SK-N-SH treated with all-trans-retinoic acid at 6 μM for 48 hours (cell line): ENCODE measurements around the gene PTRH1.

Experiments
- ATAC-seq: fragments of 200-7000 bp; cut with Tn5 transposase; 3 replicates; pipeline ENCODE4 v1.9.1; 2020; ENCODE audit warnings: mild to moderate bottlenecking, moderate library complexity
- BACH2 ChIP-seq: fragments of 250-450 bp; sonication (Bioruptor Pico); IDR thresholded peaks from 2 replicates; pipeline ENCODE4 v1.9.0; 2021; ENCODE audit warnings: mild to moderate bottlenecking, borderline replicate concordance
- CSDC2 ChIP-seq: fragments of 250-450 bp; sonication (Bioruptor Pico); IDR thresholded peaks from 2 replicates; pipeline ENCODE4 v1.5.0; 2020; ENCODE audit warnings: mild to moderate bottlenecking, moderate library complexity
- ESRRG ChIP-seq: fragments of 250-450 bp; sonication (Bioruptor Pico); IDR thresholded peaks from 2 replicates; pipeline ENCODE4 v1.6.1; 2021; ENCODE audit warnings: mild to moderate bottlenecking
- GLIS3 ChIP-seq: fragments of 250-450 bp; sonication (Bioruptor Pico); IDR thresholded peaks from 2 replicates; pipeline ENCODE4 v1.5.0; 2020; ENCODE audit warnings: mild to moderate bottlenecking, moderate library complexity
- ISL1 ChIP-seq: fragments of 250-450 bp; sonication (Bioruptor Pico); IDR thresholded peaks from 2 replicates; pipeline ENCODE4 v2.1.2; 2022; ENCODE audit warnings: mild to moderate bottlenecking, moderate library complexity
- OSR1 ChIP-seq: fragments of 250-450 bp; sonication (Bioruptor Pico); IDR thresholded peaks from 2 replicates; pipeline ENCODE4 v1.8.0; 2022; ENCODE audit warnings: moderate library complexity, mild to moderate bottlenecking, inconsistent platforms
- POU6F1 ChIP-seq: fragments of 250-450 bp; sonication (Bioruptor Pico); IDR thresholded peaks from 2 replicates; pipeline ENCODE4 v1.8.0; 2021; ENCODE audit warnings: low read depth, mild to moderate bottlenecking, moderate library complexity, borderline replicate concordance
- PPARA ChIP-seq: fragments of 250-450 bp; sonication (Bioruptor Pico); IDR thresholded peaks from 2 replicates; pipeline ENCODE4 v1.5.0; 2020; ENCODE audit warnings: mild to moderate bottlenecking, borderline replicate concordance
- RARB ChIP-seq: fragments of 250-450 bp; sonication (Bioruptor Pico); IDR thresholded peaks from 2 replicates; pipeline ENCODE4 v1.8.0; 2021; ENCODE audit warnings: mild to moderate bottlenecking, moderate library complexity
- SNAI2 ChIP-seq: fragments of 250-450 bp; sonication (Bioruptor Pico); IDR thresholded peaks from 2 replicates; pipeline ENCODE4 v1.5.0; 2020; ENCODE audit warnings: mild to moderate bottlenecking, moderate library complexity
- TCF4 ChIP-seq: fragments of 250-450 bp; sonication (Bioruptor Pico); IDR thresholded peaks from 2 replicates; pipeline ENCODE4 v1.8.0; 2021; ENCODE audit warnings: mild to moderate bottlenecking, moderate library complexity, borderline replicate concordance
- TOX ChIP-seq: fragments of 250-450 bp; sonication (Bioruptor Pico); IDR thresholded peaks from 2 replicates; pipeline ENCODE4 v1.8.0; 2021; ENCODE audit warnings: mild to moderate bottlenecking, moderate library complexity, borderline replicate concordance
- ZC3H10 ChIP-seq: fragments of 250-450 bp; sonication (Bioruptor Pico); IDR thresholded peaks from 2 replicates; pipeline ENCODE4 v1.5.1; 2021; ENCODE audit warnings: mild to moderate bottlenecking, moderate library complexity
- ZFP30 ChIP-seq: fragments of 450-650 bp; formaldehyde crosslinking; IDR thresholded peaks from 2 replicates; pipeline ENCODE4 v1.5.0; 2022; ENCODE audit warnings: mild to moderate bottlenecking, moderate library complexity
- ZNF565 ChIP-seq: fragments of 450-650 bp; formaldehyde crosslinking; conservative IDR thresholded peaks from 2 replicates; pipeline ENCODE4 v1.5.0; 2020; ENCODE audit warnings: low read depth, mild to moderate bottlenecking, moderate library complexity
- ZNF8 ChIP-seq: fragments of 450-650 bp; formaldehyde crosslinking; IDR thresholded peaks from 2 replicates; pipeline ENCODE4 v1.5.0; 2020; ENCODE audit warnings: mild to moderate bottlenecking, moderate library complexity
- TF ChIP-seq, protein P1 (sequence below): fragments of 250-450 bp; sonication (Bioruptor Pico); IDR thresholded peaks from 2 replicates; pipeline ENCODE4 v1.5.1; 2021; ENCODE audit warnings: mild to moderate bottlenecking, moderate library complexity
- TF ChIP-seq, protein P2 (sequence below): fragments of 250-450 bp; sonication (Bioruptor Pico); IDR thresholded peaks from 2 replicates; pipeline ENCODE4 v1.5.1; 2020; ENCODE audit warnings: low read depth, mild to moderate bottlenecking, moderate library complexity
- TF ChIP-seq, protein P3 (sequence below): fragments of 250-450 bp; sonication (Bioruptor Pico); IDR thresholded peaks from 2 replicates; pipeline ENCODE4 v1.5.0; 2020; ENCODE audit warnings: mild to moderate bottlenecking, moderate library complexity
- TF ChIP-seq, protein P4 (sequence below): fragments of 250-450 bp; sonication (Bioruptor Pico); IDR thresholded peaks from 2 replicates; pipeline ENCODE4 v1.8.0; 2020; ENCODE audit warnings: mild to moderate bottlenecking, moderate library complexity, borderline replicate concordance

Gene PTRH1

DNA sequence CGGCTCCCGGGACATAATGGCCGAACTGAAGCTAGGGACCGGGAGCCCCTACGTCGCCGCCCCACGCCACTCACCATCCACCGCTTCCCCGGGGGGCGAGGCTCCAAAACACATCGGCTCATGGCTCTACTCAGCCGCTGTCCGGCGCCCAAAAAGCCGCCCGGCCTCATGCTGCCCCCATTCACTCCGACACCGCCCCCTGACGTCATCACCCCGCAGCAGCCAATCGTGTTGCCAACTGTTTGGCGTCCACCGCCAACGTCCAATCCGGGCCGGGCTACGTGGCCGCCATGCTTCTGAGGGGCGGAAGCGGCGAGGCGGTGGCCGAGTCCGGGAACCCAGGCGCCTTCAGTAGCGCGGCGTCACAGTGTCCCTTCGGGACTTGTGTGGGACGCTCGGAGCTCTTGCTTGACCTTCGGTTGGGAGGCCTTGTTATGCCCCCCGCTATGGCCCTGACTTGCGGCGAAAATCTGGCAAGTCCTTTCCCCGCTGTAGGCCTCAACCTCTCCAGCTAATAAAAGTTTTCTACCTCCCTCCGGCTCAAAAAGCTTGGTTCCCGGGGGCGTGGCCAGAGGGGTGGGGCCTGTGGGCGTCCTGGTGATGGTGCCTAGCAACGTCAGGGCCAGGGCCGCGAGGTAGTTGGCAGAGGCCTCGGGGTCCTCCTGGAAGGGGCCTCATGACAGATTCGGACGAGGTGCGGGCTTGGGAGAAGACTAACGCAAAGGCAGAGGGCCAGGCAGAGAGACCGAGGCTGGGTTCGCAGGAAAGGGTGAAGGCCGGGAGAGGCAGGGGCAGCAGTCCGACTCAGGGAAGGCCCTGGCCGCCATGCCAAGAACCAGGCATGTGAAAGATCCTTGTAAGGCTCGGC, at the start of gene PTRH1, which contains the start of gene TTC16:
Gene PTRH1, minus strand, starts transcription at position 194 of the 868 bp plus-strand sequence. Its CDS starts 24 bp downstream, at position 170.
Gene TTC16, plus strand, starts transcription at position 610 of the 868 bp plus-strand sequence. Its CDS starts 67 bp downstream, at position 677.
- ATAC-seq = peak; percentile 96
- no peak for TF ChIP-seq ESRRG (CRISPR knock-in tag)
- no peak for TF ChIP-seq CSDC2 (CRISPR knock-in tag)
- TF ChIP-seq, protein P1, sequence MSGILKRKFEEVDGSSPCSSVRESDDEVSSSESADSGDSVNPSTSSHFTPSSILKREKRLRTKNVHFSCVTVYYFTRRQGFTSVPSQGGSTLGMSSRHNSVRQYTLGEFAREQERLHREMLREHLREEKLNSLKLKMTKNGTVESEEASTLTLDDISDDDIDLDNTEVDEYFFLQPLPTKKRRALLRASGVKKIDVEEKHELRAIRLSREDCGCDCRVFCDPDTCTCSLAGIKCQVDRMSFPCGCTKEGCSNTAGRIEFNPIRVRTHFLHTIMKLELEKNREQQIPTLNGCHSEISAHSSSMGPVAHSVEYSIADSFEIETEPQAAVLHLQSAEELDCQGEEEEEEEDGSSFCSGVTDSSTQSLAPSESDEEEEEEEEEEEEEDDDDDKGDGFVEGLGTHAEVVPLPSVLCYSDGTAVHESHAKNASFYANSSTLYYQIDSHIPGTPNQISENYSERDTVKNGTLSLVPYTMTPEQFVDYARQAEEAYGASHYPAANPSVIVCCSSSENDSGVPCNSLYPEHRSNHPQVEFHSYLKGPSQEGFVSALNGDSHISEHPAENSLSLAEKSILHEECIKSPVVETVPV (CRISPR knock-in tag) = no peak
- TF ChIP-seq ZNF8 (CRISPR knock-in tag) = no peak
- no peak for TF ChIP-seq TCF4 (CRISPR knock-in tag)
- no peak for TF ChIP-seq SNAI2 (CRISPR knock-in tag)
- TF ChIP-seq TOX = no peak
- no peak for TF ChIP-seq POU6F1 (CRISPR knock-in tag)
- TF ChIP-seq, protein P2, sequence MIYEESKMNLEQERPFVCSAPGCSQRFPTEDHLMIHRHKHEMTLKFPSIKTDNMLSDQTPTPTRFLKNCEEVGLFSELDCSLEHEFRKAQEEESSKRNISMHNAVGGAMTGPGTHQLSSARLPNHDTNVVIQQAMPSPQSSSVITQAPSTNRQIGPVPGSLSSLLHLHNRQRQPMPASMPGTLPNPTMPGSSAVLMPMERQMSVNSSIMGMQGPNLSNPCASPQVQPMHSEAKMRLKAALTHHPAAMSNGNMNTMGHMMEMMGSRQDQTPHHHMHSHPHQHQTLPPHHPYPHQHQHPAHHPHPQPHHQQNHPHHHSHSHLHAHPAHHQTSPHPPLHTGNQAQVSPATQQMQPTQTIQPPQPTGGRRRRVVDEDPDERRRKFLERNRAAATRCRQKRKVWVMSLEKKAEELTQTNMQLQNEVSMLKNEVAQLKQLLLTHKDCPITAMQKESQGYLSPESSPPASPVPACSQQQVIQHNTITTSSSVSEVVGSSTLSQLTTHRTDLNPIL (CRISPR knock-in tag) = no peak
- TF ChIP-seq PPARA = no peak
- TF ChIP-seq ZFP30 = no peak
- TF ChIP-seq, all 23 proteins: peak for 0

DNA sequence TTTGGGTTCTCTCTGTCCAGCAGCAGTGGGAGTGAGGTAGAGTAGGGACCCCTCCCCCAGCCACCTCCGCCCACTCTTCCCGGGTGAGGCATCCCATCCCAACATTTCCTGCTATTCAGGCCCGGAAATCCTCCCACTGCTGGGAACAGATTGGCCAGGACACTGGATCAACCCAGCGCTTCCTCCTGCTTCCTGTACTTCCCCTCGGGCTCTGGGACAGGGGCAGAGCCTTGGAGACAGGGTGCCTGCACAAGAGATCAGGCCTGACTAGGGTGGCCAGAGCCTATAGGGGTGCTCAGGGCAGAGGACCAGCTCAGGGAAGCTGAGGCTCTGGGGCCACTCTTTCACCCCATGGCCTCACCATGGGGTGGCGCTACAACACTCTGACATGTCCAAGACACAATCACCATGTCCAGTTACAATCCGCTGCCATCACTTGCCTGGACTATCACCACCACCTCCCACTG, 48.5 kb upstream of the PTRH1 start:
- ATAC-seq = peak; percentile 75
- no peak for TF ChIP-seq TOX
- no peak for TF ChIP-seq ZNF565
- TF ChIP-seq, protein P3, sequence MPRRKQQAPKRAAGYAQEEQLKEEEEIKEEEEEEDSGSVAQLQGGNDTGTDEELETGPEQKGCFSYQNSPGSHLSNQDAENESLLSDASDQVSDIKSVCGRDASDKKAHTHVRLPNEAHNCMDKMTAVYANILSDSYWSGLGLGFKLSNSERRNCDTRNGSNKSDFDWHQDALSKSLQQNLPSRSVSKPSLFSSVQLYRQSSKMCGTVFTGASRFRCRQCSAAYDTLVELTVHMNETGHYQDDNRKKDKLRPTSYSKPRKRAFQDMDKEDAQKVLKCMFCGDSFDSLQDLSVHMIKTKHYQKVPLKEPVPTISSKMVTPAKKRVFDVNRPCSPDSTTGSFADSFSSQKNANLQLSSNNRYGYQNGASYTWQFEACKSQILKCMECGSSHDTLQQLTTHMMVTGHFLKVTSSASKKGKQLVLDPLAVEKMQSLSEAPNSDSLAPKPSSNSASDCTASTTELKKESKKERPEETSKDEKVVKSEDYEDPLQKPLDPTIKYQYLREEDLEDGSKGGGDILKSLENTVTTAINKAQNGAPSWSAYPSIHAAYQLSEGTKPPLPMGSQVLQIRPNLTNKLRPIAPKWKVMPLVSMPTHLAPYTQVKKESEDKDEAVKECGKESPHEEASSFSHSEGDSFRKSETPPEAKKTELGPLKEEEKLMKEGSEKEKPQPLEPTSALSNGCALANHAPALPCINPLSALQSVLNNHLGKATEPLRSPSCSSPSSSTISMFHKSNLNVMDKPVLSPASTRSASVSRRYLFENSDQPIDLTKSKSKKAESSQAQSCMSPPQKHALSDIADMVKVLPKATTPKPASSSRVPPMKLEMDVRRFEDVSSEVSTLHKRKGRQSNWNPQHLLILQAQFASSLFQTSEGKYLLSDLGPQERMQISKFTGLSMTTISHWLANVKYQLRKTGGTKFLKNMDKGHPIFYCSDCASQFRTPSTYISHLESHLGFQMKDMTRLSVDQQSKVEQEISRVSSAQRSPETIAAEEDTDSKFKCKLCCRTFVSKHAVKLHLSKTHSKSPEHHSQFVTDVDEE (CRISPR knock-in tag) = no peak
- TF ChIP-seq ZC3H10 (CRISPR knock-in tag) = no peak
- TF ChIP-seq ZFP30 = no peak
- no peak for TF ChIP-seq ISL1 (CRISPR knock-in tag)
- TF ChIP-seq, protein P2 (CRISPR knock-in tag) = no peak
- TF ChIP-seq, protein P1 (CRISPR knock-in tag) = no peak
- no peak for TF ChIP-seq ZNF8 (CRISPR knock-in tag)
- TF ChIP-seq GLIS3 (CRISPR knock-in tag) = no peak
- no peak for TF ChIP-seq CSDC2 (CRISPR knock-in tag)
- no peak for TF ChIP-seq RARB (CRISPR knock-in tag)
- no peak for TF ChIP-seq PPARA
- TF ChIP-seq, protein P4, sequence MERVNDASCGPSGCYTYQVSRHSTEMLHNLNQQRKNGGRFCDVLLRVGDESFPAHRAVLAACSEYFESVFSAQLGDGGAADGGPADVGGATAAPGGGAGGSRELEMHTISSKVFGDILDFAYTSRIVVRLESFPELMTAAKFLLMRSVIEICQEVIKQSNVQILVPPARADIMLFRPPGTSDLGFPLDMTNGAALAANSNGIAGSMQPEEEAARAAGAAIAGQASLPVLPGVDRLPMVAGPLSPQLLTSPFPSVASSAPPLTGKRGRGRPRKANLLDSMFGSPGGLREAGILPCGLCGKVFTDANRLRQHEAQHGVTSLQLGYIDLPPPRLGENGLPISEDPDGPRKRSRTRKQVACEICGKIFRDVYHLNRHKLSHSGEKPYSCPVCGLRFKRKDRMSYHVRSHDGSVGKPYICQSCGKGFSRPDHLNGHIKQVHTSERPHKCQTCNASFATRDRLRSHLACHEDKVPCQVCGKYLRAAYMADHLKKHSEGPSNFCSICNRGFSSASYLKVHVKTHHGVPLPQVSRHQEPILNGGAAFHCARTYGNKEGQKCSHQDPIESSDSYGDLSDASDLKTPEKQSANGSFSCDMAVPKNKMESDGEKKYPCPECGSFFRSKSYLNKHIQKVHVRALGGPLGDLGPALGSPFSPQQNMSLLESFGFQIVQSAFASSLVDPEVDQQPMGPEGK (CRISPR knock-in tag) = no peak
- TF ChIP-seq TCF4 (CRISPR knock-in tag) = no peak
- TF ChIP-seq POU6F1 (CRISPR knock-in tag) = no peak
- no peak for TF ChIP-seq OSR1 (CRISPR knock-in tag)
- no peak for TF ChIP-seq BACH2 (CRISPR knock-in tag)
